ENCODE measurements around the gene PGGT1B. TPM values are rescaled to one million over a fixed set of nuclear protein-coding genes. Genes with fewer than 3 reads are reported as not detected.

The PGGT1B gene
- polyA plus RNA-seq, 1 of the 3 experiments (the other 2 are of a cell fraction) = 0.69 TPM

- Histone ChIP-seq H3K4me2 (peak within 1 kb of the TSS; percentile 99), H3K27ac (ENCODE audit: low read depth in 2 of 2, low read length in 1 of 2) (peak within 1 kb of the TSS in 1 of 2 experiments; percentile 77; a peak in 2 of 4 replicates), H3K27me3 (ENCODE audit: insufficient read depth) (peaks cover 52% of the 10 kb centered on the region; the same call in 1 of the 2 replicates), H2AFZ (ENCODE audit: low read depth) (peak within 1 kb of the TSS; percentile 98), H3K79me2 (ENCODE audit: insufficient read depth) (no peaks in the 10 kb centered on the region), H3K9me3 (no peaks in the 10 kb centered on the region), H3K36me3 (replicated peaks in 1 of 2; ENCODE audit: control insufficient read depth in 1 of 2, insufficient read depth in 2 of 2, low read length in 1 of 2) (no peaks in the 10 kb centered on the region), H3K9me2 (no peaks in the 10 kb centered on the region), H3K4me1 (ENCODE audit: control insufficient read depth in 1 of 2, insufficient read depth in 2 of 2, low read depth in 1 of 2, low read length in 1 of 2) (peaks cover 0 to 4% of the 10 kb centered on the region in 2 experiments; a peak in 2 of 4 replicates), H3F3A (replicated peaks; ENCODE audit: insufficient read depth) (no peaks in the 10 kb centered on the region), H3K9ac (peak within 1 kb of the TSS; percentile 48; the same call in 1 of the 2 replicates), H4K20me1 (ENCODE audit: insufficient read depth) (no peaks in the 10 kb centered on the region), H3K4me3 (ENCODE audit: low read depth in 2 of 2, low read length in 1 of 2) (peak within 1 kb of the TSS; percentile 79 to 88)
- ChIA-PET POLR2A (interaction anchor here (0.9 to 2.4 kb wide), 6 partner anchors 10 to 92 kb away, joined by 3 to 7 read pairs (median 4); no protein-coding TSS in a partner anchor), CTCF (interaction anchor here (1.0 to 2.0 kb wide), 4 partner anchors 9 to 71 kb away, joined by 3 to 6 read pairs (median 4); no protein-coding TSS in a partner anchor)
- peak; percentile 96 for DNase-seq
- under 1% methylated on average over 25 of the region's 68 CpGs for WGBS (ENCODE audit: low lambda C conversion rate)
- TF ChIP-seq ELF1 (IDR thresholded peaks at IDR 0.05) (no peak), YY1 (IDR thresholded peaks at IDR 0.05; ENCODE audit: low read depth) (no peak), CTCF (IDR thresholded peaks at IDR 0.05) (no peak), FOXJ3 (CRISPR knock-in tag; IDR thresholded peaks at IDR 0.05) (no peak), REST (IDR thresholded peaks at IDR 0.05; ENCODE audit: low read depth, low read length) (no peak), FOXM1 (IDR thresholded peaks at IDR 0.05; ENCODE audit: low read depth) (no peak), GABPA (IDR thresholded peaks at IDR 0.05; ENCODE audit: low read depth) (no peak), TEAD4 (IDR thresholded peaks at IDR 0.05; ENCODE audit: borderline replicate concordance, insufficient read depth) (no peak), USF1 (IDR thresholded peaks at IDR 0.05; ENCODE audit: borderline replicate concordance, low read depth) (no peak; the same call in 1 of the 2 replicates), GATA2 (CRISPR knock-in tag; IDR thresholded peaks at IDR 0.05) (no peak), NFIC (IDR thresholded peaks at IDR 0.05; ENCODE audit: borderline replicate concordance) (no peak), RXRA (IDR thresholded peaks at IDR 0.05; ENCODE audit: borderline replicate concordance, low read depth) (no peak), USF2 (IDR thresholded peaks at IDR 0.05; ENCODE audit: borderline replicate concordance, low read depth, low read length) (no peak), NRF1 (IDR thresholded peaks at IDR 0.05; ENCODE audit: low read depth, low read length) (peak; percentile 50), MXI1 (IDR thresholded peaks at IDR 0.05; ENCODE audit: low read depth, low read length) (peak; percentile 72), SMC3 (IDR thresholded peaks at IDR 0.05; ENCODE audit: low read depth, low read length) (no peak), SIN3A (IDR thresholded peaks at IDR 0.05; ENCODE audit: borderline replicate concordance, low read depth, low read length) (peak; percentile 50; the same call in 1 of the 2 replicates), MAX (IDR thresholded peaks at IDR 0.05; ENCODE audit: low read depth) (0 out of 2 replicates have a peak, but pooled peaks have one; percentile 28), RFX5 (IDR thresholded peaks at IDR 0.05; ENCODE audit: low read length) (no peak), POLR2AphosphoS5 (IDR thresholded peaks at IDR 0.05; ENCODE audit: low read depth, low read length) (no peak), CHD2 (IDR thresholded peaks at IDR 0.05; ENCODE audit: low read length, partially characterized antibody) (peak; percentile 55), ZBTB33 (IDR thresholded peaks at IDR 0.05; ENCODE audit: borderline replicate concordance, low read depth) (no peak)
Observed at GRCh38 chr5:115169487-115170133, 93.1 kb downstream of the PGGT1B start, which contains the start of gene TRIM36. TSS of gene TRIM36 (minus strand) at chr5:115169908. CDS start at chr5:115169634, 274 bp downstream.
